ENCODE measurements around the gene OTX1. TPM values are rescaled to one million over a fixed set of nuclear protein-coding genes. Genes with fewer than 3 reads are reported as not detected.

Gene OTX1
- total and polyA plus RNA-seq, 2 experiments from 2014 or later, result 1.3 to 2.2 TPM

DNA sequence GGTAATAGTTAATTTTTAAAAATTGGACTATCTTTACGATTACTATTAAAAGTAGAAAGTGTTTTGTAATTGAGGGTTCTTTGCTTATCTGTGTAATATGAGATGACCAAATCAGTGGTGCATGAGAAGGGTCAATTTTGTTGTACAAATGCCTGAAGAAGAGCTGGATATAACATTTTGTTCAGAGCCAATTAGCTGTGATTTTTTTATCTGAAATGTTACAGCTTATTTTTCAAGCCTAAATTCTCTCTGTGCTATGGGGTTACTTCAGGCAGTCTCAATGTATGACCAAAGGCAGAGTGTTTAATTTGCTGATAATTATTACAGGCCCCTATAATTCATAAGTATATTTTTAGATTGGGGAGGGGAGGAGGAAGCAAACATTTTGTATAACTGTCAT is 41.8 kb downstream of the OTX1 start (continued):
- TF ChIP-seq, protein P1, sequence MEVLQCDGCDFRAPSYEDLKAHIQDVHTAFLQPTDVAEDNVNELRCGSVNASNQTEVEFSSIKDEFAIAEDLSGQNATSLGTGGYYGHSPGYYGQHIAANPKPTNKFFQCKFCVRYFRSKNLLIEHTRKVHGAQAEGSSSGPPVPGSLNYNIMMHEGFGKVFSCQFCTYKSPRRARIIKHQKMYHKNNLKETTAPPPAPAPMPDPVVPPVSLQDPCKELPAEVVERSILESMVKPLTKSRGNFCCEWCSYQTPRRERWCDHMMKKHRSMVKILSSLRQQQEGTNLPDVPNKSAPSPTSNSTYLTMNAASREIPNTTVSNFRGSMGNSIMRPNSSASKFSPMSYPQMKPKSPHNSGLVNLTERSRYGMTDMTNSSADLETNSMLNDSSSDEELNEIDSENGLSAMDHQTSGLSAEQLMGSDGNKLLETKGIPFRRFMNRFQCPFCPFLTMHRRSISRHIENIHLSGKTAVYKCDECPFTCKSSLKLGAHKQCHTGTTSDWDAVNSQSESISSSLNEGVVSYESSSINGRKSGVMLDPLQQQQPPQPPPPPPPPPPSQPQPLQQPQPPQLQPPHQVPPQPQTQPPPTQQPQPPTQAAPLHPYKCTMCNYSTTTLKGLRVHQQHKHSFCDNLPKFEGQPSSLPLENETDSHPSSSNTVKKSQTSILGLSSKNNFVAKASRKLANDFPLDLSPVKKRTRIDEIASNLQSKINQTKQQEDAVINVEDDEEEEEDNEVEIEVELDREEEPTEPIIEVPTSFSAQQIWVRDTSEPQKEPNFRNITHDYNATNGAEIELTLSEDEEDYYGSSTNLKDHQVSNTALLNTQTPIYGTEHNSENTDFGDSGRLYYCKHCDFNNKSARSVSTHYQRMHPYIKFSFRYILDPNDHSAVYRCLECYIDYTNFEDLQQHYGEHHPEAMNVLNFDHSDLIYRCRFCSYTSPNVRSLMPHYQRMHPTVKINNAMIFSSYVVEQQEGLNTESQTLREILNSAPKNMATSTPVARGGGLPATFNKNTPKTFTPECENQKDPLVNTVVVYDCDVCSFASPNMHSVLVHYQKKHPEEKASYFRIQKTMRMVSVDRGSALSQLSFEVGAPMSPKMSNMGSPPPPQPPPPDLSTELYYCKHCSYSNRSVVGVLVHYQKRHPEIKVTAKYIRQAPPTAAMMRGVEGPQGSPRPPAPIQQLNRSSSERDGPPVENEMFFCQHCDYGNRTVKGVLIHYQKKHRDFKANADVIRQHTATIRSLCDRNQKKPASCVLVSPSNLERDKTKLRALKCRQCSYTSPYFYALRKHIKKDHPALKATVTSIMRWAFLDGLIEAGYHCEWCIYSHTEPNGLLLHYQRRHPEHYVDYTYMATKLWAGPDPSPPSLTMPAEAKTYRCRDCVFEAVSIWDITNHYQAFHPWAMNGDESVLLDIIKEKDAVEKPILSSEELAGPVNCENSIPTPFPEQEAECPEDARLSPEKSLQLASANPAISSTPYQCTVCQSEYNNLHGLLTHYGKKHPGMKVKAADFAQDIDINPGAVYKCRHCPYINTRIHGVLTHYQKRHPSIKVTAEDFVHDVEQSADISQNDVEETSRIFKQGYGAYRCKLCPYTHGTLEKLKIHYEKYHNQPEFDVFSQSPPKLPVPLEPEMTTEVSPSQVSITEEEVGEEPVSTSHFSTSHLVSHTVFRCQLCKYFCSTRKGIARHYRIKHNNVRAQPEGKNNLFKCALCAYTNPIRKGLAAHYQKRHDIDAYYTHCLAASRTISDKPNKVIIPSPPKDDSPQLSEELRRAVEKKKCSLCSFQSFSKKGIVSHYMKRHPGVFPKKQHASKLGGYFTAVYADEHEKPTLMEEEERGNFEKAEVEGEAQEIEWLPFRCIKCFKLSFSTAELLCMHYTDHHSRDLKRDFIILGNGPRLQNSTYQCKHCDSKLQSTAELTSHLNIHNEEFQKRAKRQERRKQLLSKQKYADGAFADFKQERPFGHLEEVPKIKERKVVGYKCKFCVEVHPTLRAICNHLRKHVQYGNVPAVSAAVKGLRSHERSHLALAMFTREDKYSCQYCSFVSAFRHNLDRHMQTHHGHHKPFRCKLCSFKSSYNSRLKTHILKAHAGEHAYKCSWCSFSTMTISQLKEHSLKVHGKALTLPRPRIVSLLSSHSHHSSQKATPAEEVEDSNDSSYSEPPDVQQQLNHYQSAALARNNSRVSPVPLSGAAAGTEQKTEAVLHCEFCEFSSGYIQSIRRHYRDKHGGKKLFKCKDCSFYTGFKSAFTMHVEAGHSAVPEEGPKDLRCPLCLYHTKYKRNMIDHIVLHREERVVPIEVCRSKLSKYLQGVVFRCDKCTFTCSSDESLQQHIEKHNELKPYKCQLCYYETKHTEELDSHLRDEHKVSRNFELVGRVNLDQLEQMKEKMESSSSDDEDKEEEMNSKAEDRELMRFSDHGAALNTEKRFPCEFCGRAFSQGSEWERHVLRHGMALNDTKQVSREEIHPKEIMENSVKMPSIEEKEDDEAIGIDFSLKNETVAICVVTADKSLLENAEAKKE (CRISPR knock-in tag; IDR thresholded peaks at IDR 0.05), result no peak
- TF ChIP-seq, protein P2, sequence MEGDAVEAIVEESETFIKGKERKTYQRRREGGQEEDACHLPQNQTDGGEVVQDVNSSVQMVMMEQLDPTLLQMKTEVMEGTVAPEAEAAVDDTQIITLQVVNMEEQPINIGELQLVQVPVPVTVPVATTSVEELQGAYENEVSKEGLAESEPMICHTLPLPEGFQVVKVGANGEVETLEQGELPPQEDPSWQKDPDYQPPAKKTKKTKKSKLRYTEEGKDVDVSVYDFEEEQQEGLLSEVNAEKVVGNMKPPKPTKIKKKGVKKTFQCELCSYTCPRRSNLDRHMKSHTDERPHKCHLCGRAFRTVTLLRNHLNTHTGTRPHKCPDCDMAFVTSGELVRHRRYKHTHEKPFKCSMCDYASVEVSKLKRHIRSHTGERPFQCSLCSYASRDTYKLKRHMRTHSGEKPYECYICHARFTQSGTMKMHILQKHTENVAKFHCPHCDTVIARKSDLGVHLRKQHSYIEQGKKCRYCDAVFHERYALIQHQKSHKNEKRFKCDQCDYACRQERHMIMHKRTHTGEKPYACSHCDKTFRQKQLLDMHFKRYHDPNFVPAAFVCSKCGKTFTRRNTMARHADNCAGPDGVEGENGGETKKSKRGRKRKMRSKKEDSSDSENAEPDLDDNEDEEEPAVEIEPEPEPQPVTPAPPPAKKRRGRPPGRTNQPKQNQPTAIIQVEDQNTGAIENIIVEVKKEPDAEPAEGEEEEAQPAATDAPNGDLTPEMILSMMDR (conservative IDR thresholded peaks at IDR 0.05; ENCODE audit: low read depth in 2 of 2), result no peak

GRCh38 chr2:63092857-63093256 is 42.2 kb downstream of the OTX1 start:
- Mint-ChIP-seq H3K9me3 (no peaks in the 10 kb centered on the region), H3K27me3 (ENCODE audit: insufficient read depth, low read depth, poor library complexity) (peaks cover 2% of the 10 kb centered on the region), H3K36me3 (ENCODE audit: low read depth) (no peaks in the 10 kb centered on the region), H3K27ac (no peak overlapping the region), H3K4me3 (no peak overlapping the region), H3K4me1 (peaks cover 4% of the 10 kb centered on the region)
- Histone ChIP-seq H4K20me1 (replicated peaks; ENCODE audit: insufficient read depth) (no peaks in the 10 kb centered on the region), H3K4me1 (ENCODE audit: insufficient read depth) (no peaks in the 10 kb centered on the region), H3K4me2 (no peak overlapping the region), H3K27ac (ENCODE audit: low read depth) (no peak overlapping the region), H3K27me3 (ENCODE audit: insufficient read depth) (no peaks in the 10 kb centered on the region), H3K9me2 (ENCODE audit: insufficient read depth) (no peaks in the 10 kb centered on the region), H2AFZ (no peak overlapping the region), H3K79me2 (replicated peaks; ENCODE audit: insufficient read depth) (no peaks in the 10 kb centered on the region), H3K36me3 (ENCODE audit: insufficient read depth) (no peaks in the 10 kb centered on the region), H3K4me3 (no peak overlapping the region), H3F3A (replicated peaks; ENCODE audit: low read depth) (no peaks in the 10 kb centered on the region)
- DNase-seq (ENCODE audit: low spot score) (no peak), ATAC-seq (no peak)
- TF ChIP-seq, protein P3, sequence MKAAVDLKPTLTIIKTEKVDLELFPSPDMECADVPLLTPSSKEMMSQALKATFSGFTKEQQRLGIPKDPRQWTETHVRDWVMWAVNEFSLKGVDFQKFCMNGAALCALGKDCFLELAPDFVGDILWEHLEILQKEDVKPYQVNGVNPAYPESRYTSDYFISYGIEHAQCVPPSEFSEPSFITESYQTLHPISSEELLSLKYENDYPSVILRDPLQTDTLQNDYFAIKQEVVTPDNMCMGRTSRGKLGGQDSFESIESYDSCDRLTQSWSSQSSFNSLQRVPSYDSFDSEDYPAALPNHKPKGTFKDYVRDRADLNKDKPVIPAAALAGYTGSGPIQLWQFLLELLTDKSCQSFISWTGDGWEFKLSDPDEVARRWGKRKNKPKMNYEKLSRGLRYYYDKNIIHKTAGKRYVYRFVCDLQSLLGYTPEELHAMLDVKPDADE (IDR thresholded peaks at IDR 0.05), result no peak
- TF ChIP-seq, protein P1 (CRISPR knock-in tag; IDR thresholded peaks at IDR 0.05), result no peak
